ENCODE data around the gene RAB10. TPM values are rescaled to one million over a fixed set of nuclear protein-coding genes. Genes with fewer than 3 reads are reported as not detected.

RAB10 gene
- total RNA-seq, 1 donor from 2014 or later: 192 TPM

- FAIRE-seq (no peak), DNase-seq (ENCODE audit: low read depth) (no peak)
- Histone ChIP-seq H3K4me2 (ENCODE audit: low read length) (peak overlapping the region; percentile 69), H4K20me1 (ENCODE audit: insufficient read depth, low read length) (no peaks in the 10 kb centered on the region), H3K79me2 (ENCODE audit: insufficient read depth, low read length) (no peaks in the 10 kb centered on the region), H3K36me3 (ENCODE audit: insufficient read depth, low read length) (no peaks in the 10 kb centered on the region), H3K9me3 (ENCODE audit: insufficient read depth, low read depth, low read length) (no peaks in the 10 kb centered on the region), H2AFZ (ENCODE audit: low read depth, low read length) (no peak overlapping the region), H3K4me3 (ENCODE audit: insufficient read depth, low read depth, low read length) (no peak overlapping the region), H3K27me3 (ENCODE audit: insufficient read depth, low read length) (no peaks in the 10 kb centered on the region), H3K4me1 (ENCODE audit: insufficient read depth, low read length) (peaks cover 15% of the 10 kb centered on the region), H3K27ac (ENCODE audit: low read depth, low read length) (peak overlapping the region; percentile 37), H3K9ac (ENCODE audit: low read length) (no peak overlapping the region)
- Mint-ChIP-seq H3K4me3 (ENCODE audit: unreplicated experiment) (peak overlapping the region; percentile 6), H3K27me3 (ENCODE audit: low read depth, unreplicated experiment) (no peaks in the 10 kb centered on the region), H3K9me3 (ENCODE audit: unreplicated experiment) (no peaks in the 10 kb centered on the region), H3K4me1 (ENCODE audit: low read depth, unreplicated experiment) (peaks cover 23% of the 10 kb centered on the region), H3K36me3 (ENCODE audit: low read depth, unreplicated experiment) (no peaks in the 10 kb centered on the region), H3K27ac (ENCODE audit: unreplicated experiment) (peak overlapping the region; percentile 92)
- TF ChIP-seq, protein P1, sequence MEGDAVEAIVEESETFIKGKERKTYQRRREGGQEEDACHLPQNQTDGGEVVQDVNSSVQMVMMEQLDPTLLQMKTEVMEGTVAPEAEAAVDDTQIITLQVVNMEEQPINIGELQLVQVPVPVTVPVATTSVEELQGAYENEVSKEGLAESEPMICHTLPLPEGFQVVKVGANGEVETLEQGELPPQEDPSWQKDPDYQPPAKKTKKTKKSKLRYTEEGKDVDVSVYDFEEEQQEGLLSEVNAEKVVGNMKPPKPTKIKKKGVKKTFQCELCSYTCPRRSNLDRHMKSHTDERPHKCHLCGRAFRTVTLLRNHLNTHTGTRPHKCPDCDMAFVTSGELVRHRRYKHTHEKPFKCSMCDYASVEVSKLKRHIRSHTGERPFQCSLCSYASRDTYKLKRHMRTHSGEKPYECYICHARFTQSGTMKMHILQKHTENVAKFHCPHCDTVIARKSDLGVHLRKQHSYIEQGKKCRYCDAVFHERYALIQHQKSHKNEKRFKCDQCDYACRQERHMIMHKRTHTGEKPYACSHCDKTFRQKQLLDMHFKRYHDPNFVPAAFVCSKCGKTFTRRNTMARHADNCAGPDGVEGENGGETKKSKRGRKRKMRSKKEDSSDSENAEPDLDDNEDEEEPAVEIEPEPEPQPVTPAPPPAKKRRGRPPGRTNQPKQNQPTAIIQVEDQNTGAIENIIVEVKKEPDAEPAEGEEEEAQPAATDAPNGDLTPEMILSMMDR (IDR thresholded peaks at IDR 0.05; ENCODE audit: insufficient read depth, low read depth, low read length): no peak
- TF ChIP-seq EZH2 (IDR thresholded peaks at IDR 0.05; ENCODE audit: insufficient read depth, low read length): no peak
Measured at GRCh38 chr2:26017464-26018183, 16.3 kb upstream of the RAB10 start.

DNA sequence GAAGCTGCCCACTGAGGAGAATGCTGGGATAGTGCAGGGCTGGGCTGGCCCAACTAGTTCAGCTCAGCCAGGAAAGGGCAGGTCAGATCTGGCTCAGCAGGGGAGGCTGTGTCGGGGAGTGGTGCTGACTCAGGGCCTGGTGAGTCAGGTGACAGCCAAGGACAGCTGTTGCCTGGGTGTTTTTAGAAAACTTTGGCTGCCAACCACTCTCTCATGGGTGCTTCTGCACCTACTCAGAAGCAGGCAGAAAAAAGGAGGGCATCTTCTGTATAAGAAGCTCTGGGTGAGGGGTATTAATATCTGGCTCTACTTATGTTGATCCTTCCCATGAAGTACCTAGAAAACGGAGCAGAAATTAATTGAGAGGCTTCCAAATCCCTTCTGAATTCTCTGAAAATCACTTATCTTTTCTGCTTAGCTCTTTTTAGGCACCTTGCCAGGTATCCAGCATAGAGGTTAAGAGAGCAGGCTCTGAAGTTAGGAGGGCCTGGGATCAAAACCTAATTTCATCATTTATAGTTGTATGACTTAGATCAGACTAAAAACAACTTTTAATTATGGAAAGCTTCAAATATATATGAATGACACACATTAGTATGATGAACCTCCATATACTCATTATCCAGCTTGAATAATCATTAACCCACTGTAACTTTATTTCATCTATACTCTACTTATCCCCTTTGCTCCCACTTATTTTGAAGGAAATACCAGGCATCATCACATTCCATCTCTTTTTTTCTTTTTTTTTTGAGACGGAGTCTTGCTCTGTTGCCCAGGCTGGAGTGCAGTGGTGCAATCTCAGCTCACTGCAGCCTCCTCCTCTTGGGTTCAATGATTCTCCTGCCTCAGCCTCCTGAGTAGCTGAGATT lies 15.5 kb upstream of the RAB10 start:
- peak overlapping the region; percentile 69 for H3K4me2 ChIP-seq (ENCODE audit: low read length)
- H3K9ac ChIP-seq (ENCODE audit: low read length): no peak overlapping the region
- no peaks in the 10 kb centered on the region for H3K36me3 Mint-ChIP-seq (ENCODE audit: low read depth, unreplicated experiment)
- H3K4me1 ChIP-seq (ENCODE audit: insufficient read depth, low read length): peaks cover 12% of the 10 kb centered on the region
- no peaks in the 10 kb centered on the region for H3K36me3 ChIP-seq (ENCODE audit: insufficient read depth, low read length)
- no peaks in the 10 kb centered on the region for H3K9me3 ChIP-seq (ENCODE audit: insufficient read depth, low read depth, low read length)
- peak overlapping the region; percentile 92 for H3K27ac Mint-ChIP-seq (ENCODE audit: unreplicated experiment)
- H3K4me3 ChIP-seq (ENCODE audit: insufficient read depth, low read depth, low read length): no peak overlapping the region
- H3K27me3 Mint-ChIP-seq (ENCODE audit: low read depth, unreplicated experiment): no peaks in the 10 kb centered on the region
- H3K4me1 Mint-ChIP-seq (ENCODE audit: low read depth, unreplicated experiment): peaks cover 23% of the 10 kb centered on the region
- FAIRE-seq: peak; percentile 9
- no peaks in the 10 kb centered on the region for H4K20me1 ChIP-seq (ENCODE audit: insufficient read depth, low read length)
- peak overlapping the region; percentile 48 for H3K27ac ChIP-seq (ENCODE audit: low read depth, low read length)
- TF ChIP-seq, protein P1 (IDR thresholded peaks at IDR 0.05; ENCODE audit: insufficient read depth, low read depth, low read length): no peak
- TF ChIP-seq EZH2 (IDR thresholded peaks at IDR 0.05; ENCODE audit: insufficient read depth, low read length): no peak
- H3K9me3 Mint-ChIP-seq (ENCODE audit: unreplicated experiment): no peaks in the 10 kb centered on the region
- DNase-seq (ENCODE audit: low read depth): peak; percentile 82
- H3K27me3 ChIP-seq (ENCODE audit: insufficient read depth, low read length): no peaks in the 10 kb centered on the region
- no peaks in the 10 kb centered on the region for H3K79me2 ChIP-seq (ENCODE audit: insufficient read depth, low read length)
- H2AFZ ChIP-seq (ENCODE audit: low read depth, low read length): no peak overlapping the region
- peak overlapping the region; percentile 6 for H3K4me3 Mint-ChIP-seq (ENCODE audit: unreplicated experiment)

Data from astrocyte (in vitro differentiated cells and primary cell).